ENCODE data around the gene OR5D14. TPM values are rescaled to one million over a fixed set of nuclear protein-coding genes. Genes with fewer than 3 reads are reported as not detected.

OR5D14 gene
- total RNA-seq, 1 experiment from 2014 or later = not detected

- no peaks in the 10 kb centered on the region for H3K23me2 ChIP-seq (ENCODE audit: insufficient read length, low read depth, low read length, poor library complexity, severe bottlenecking)
- no peaks in the 10 kb centered on the region for H3K27me3 ChIP-seq (ENCODE audit: insufficient read depth, low read length)
- Mint-ChIP-seq H3K4me1 (no peaks in the 10 kb centered on the region), H3K27ac (no peak overlapping the region), H3K4me3 (no peak overlapping the region), H3K36me3 (ENCODE audit: insufficient read depth in 1 of 3, low read depth in 3 of 3) (peaks cover 0 to 18% (median 4%) of the 10 kb centered on the region in 3 experiments; a peak in 5 of 7 replicates), H3K9me3 (peaks cover 72 to 77% of the 10 kb centered on the region in 2 experiments), H3K27me3 (ENCODE audit: low read depth) (peaks cover 1% of the 10 kb centered on the region; the same call in 1 of the 2 replicates)
- TF ChIP-seq CTCF (conservative IDR thresholded peaks at IDR 0.05) = no peak
- peaks cover 81% of the 10 kb centered on the region for H3K9me3 ChIP-seq (ENCODE audit: control insufficient read depth, low read depth, low read length)
- H2BK15ac ChIP-seq (ENCODE audit: low read depth, low read length) = no peak overlapping the region
- H3K27ac ChIP-seq (ENCODE audit: insufficient read length, low read depth, low read length) = no peak overlapping the region
- H2AK5ac ChIP-seq (ENCODE audit: insufficient read length, low read length) = no peak overlapping the region
- DNase-seq = no peak
- no peak overlapping the region for H2BK5ac ChIP-seq (ENCODE audit: insufficient read length, low read length)
- H2AFZ ChIP-seq (ENCODE audit: low read length) = no peak overlapping the region
- no peak overlapping the region for H3T11ph ChIP-seq (ENCODE audit: low read length)
- no peak overlapping the region for H3K56ac ChIP-seq (ENCODE audit: insufficient read length, low read depth, low read length)
- H3K14ac ChIP-seq (ENCODE audit: insufficient read depth, low read length) = no peak overlapping the region
- H4K20me1 ChIP-seq (ENCODE audit: control insufficient read depth, insufficient read depth, insufficient read length) = no peaks in the 10 kb centered on the region
- H3K4me1 ChIP-seq (ENCODE audit: insufficient read depth, low read length) = no peaks in the 10 kb centered on the region
- no peak overlapping the region for H3K18ac ChIP-seq (ENCODE audit: insufficient read length, low read depth, low read length)
- no peak overlapping the region for H3K23ac ChIP-seq (ENCODE audit: insufficient read length, low read depth, low read length)
- no peak overlapping the region for H2BK12ac ChIP-seq (ENCODE audit: insufficient read length, low read depth, low read length)
- H4K8ac ChIP-seq (replicated peaks; ENCODE audit: insufficient read length, low read depth, low read length) = no peak overlapping the region
- H3K79me1 ChIP-seq (ENCODE audit: insufficient read depth, low read depth, low read length, poor library complexity, severe bottlenecking) = no peaks in the 10 kb centered on the region
- H4K5ac ChIP-seq (ENCODE audit: insufficient read length, low read depth, low read length) = no peak overlapping the region
- H4K91ac ChIP-seq (ENCODE audit: insufficient read length, low read depth, low read length) = no peak overlapping the region
- no peak overlapping the region for H3K4ac ChIP-seq (ENCODE audit: low read depth, low read length)
- no peaks in the 10 kb centered on the region for H3K79me2 ChIP-seq (ENCODE audit: insufficient read depth, low read length)
- no peak overlapping the region for H2BK20ac ChIP-seq (ENCODE audit: low read depth, low read length, poor library complexity, severe bottlenecking)
- H2BK120ac ChIP-seq (ENCODE audit: low read depth, low read length, poor library complexity, severe bottlenecking) = no peak overlapping the region
- WGBS (ENCODE audit: extremely low coverage, insufficient read length, low lambda C conversion rate) = no CpG with 5 or more reads among the region's 1 CpG
- no peak overlapping the region for H3K9ac ChIP-seq (ENCODE audit: extremely low read depth, insufficient read length, low read length)
- H3K4me2 ChIP-seq (ENCODE audit: insufficient read depth, insufficient read length, low read length) = no peak overlapping the region
These were observed 3.8 kb upstream of the OR5D14 start for GRCh38 chr11:55791606-55792005.
